ENCODE results near the gene PIAS4. TPM values are rescaled to one million over a fixed set of nuclear protein-coding genes. Genes with fewer than 3 reads are reported as not detected.

The PIAS4 gene
- total and polyA plus RNA-seq, 2 of the 13 experiments (the other 11 are each of a cell fraction or from before 2014, with no cell fraction given), result 9.0 to 20.1 TPM

DNA sequence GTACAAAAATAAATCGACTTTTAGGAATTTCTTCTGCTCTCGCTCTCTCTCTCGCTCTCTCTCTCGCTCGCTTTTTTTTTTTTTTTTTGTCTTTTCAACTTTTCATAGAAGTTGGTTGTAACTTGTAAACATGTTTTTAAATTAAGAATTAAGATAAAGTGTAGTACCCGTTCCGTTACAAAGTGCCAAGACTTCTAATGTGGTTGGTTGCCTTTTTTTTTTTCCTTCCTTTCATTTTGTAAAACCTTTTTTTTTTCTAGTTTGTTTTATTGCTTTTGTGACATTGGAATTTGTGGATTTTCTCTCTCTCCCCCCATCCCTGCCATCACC, 38.8 kb downstream of the PIAS4 start:
- Histone ChIP-seq H3K9ac (ENCODE audit: insufficient read depth, low read depth, low read length) (no peak overlapping the region), H3K4me1 (ENCODE audit: insufficient read depth, low read length) (peaks cover 6% of the 10 kb centered on the region), H3K36me3 (replicated peaks in 1 of 2; ENCODE audit: control insufficient read depth in 1 of 2, insufficient read depth in 2 of 2, low read length in 2 of 2) (peaks cover 19 to 35% of the 10 kb centered on the region in 2 experiments; a peak in 4 of 5 replicates), H2AFZ (ENCODE audit: low read length) (no peak overlapping the region), H3K27ac (ENCODE audit: extremely low read length, insufficient read depth, low read length) (no peak overlapping the region), H3K79me2 (ENCODE audit: insufficient read depth, low read length) (peaks cover 25% of the 10 kb centered on the region), H3K4me2 (ENCODE audit: low read depth, low read length) (no peak overlapping the region), H3K4me3 (replicated peaks in 1 of 3; ENCODE audit: insufficient read depth in 1 of 3, low read depth in 2 of 3, low read length in 3 of 3) (no peak overlapping the region), H4K20me1 (ENCODE audit: insufficient read depth, low read length) (peaks cover 17% of the 10 kb centered on the region; the same call in 1 of the 2 replicates), H3K27me3 (ENCODE audit: control insufficient read depth in 1 of 2, insufficient read depth in 2 of 2, low read length in 2 of 2) (no peaks in the 10 kb centered on the region), H3K9me3 (ENCODE audit: low read length) (no peaks in the 10 kb centered on the region)
- FAIRE-seq (no peak), ATAC-seq (no peak), DNase-seq (ENCODE audit: low spot score) (no peak)
- in situ Hi-C loops (cut with HindIII; ENCODE audit: extremely low pct_ligation_motif_present, low pct_unique_long_range_greater_than_20kb) (no loop called here), intact Hi-C loops (cut with micrococcal nuclease; ENCODE audit: unreplicated experiment) (no loop called here)
- POLR2A ChIA-PET, result interaction anchor here (1.3 kb wide), 1 partner anchor 39 kb away, joined by 3 read pairs; the partner anchor contains the start of gene PIAS4
- CTCF ChIA-PET (ENCODE audit: low intra/inter-chr PET ratio, low total read pairs), result no interaction called here
- 96% methylated on average over 7 of the region's 7 CpGs for WGBS (ENCODE audit: low lambda C conversion rate)
- no TSS peak for BruUV-seq (replicated peaks)
- no peak for TF ChIP-seq HOXA3 (CRISPR knock-in tag; IDR thresholded peaks at IDR 0.05)
- no peak for TF ChIP-seq ZNF180 (CRISPR knock-in tag; IDR thresholded peaks at IDR 0.05; ENCODE audit: borderline replicate concordance, low read depth)
- TF ChIP-seq, protein P1, sequence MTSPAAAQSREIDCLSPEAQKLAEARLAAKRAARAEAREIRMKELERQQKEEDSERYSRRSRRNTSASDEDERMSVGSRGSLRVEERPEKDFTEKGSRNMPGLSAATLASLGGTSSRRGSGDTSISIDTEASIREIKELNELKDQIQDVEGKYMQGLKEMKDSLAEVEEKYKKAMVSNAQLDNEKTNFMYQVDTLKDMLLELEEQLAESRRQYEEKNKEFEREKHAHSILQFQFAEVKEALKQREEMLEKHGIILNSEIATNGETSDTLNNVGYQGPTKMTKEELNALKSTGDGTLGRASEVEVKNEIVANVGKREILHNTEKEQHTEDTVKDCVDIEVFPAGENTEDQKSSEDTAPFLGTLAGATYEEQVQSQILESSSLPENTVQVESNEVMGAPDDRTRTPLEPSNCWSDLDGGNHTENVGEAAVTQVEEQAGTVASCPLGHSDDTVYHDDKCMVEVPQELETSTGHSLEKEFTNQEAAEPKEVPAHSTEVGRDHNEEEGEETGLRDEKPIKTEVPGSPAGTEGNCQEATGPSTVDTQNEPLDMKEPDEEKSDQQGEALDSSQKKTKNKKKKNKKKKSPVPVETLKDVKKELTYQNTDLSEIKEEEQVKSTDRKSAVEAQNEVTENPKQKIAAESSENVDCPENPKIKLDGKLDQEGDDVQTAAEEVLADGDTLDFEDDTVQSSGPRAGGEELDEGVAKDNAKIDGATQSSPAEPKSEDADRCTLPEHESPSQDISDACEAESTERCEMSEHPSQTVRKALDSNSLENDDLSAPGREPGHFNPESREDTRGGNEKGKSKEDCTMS (CRISPR knock-in tag; conservative IDR thresholded peaks at IDR 0.05), result no peak
- TF ChIP-seq POGZ (CRISPR knock-in tag; IDR thresholded peaks at IDR 0.05), result no peak
- no peak for TF ChIP-seq STAT5B (CRISPR knock-in tag; IDR thresholded peaks at IDR 0.05)
- TF ChIP-seq ZNF263 (CRISPR knock-in tag; IDR thresholded peaks at IDR 0.05), result no peak
- no peak for TF ChIP-seq NFAT5 (CRISPR knock-in tag; IDR thresholded peaks at IDR 0.05)
- no peak for TF ChIP-seq HIVEP1 (CRISPR knock-in tag; IDR thresholded peaks at IDR 0.05)
- no peak for TF ChIP-seq MED8 (CRISPR knock-in tag; IDR thresholded peaks at IDR 0.05; ENCODE audit: insufficient replicate concordance)
- TF ChIP-seq, protein P2, sequence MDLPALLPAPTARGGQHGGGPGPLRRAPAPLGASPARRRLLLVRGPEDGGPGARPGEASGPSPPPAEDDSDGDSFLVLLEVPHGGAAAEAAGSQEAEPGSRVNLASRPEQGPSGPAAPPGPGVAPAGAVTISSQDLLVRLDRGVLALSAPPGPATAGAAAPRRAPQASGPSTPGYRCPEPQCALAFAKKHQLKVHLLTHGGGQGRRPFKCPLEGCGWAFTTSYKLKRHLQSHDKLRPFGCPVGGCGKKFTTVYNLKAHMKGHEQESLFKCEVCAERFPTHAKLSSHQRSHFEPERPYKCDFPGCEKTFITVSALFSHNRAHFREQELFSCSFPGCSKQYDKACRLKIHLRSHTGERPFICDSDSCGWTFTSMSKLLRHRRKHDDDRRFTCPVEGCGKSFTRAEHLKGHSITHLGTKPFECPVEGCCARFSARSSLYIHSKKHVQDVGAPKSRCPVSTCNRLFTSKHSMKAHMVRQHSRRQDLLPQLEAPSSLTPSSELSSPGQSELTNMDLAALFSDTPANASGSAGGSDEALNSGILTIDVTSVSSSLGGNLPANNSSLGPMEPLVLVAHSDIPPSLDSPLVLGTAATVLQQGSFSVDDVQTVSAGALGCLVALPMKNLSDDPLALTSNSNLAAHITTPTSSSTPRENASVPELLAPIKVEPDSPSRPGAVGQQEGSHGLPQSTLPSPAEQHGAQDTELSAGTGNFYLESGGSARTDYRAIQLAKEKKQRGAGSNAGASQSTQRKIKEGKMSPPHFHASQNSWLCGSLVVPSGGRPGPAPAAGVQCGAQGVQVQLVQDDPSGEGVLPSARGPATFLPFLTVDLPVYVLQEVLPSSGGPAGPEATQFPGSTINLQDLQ (CRISPR knock-in tag; IDR thresholded peaks at IDR 0.05), result no peak
- TF ChIP-seq ZNF883 (CRISPR knock-in tag; IDR thresholded peaks at IDR 0.05; ENCODE audit: not compliant biosample characterization), result no peak
- TF ChIP-seq, protein P3, sequence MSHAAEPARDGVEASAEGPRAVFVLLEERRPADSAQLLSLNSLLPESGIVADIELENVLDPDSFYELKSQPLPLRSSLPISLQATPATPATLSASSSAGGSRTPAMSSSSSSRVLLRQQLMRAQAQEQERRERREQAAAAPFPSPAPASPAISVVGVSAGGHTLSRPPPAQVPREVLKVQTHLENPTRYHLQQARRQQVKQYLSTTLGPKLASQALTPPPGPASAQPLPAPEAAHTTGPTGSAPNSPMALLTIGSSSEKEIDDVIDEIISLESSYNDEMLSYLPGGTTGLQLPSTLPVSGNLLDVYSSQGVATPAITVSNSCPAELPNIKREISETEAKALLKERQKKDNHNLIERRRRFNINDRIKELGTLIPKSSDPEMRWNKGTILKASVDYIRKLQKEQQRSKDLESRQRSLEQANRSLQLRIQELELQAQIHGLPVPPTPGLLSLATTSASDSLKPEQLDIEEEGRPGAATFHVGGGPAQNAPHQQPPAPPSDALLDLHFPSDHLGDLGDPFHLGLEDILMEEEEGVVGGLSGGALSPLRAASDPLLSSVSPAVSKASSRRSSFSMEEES (CRISPR knock-in tag; IDR thresholded peaks at IDR 0.05), result no peak

Measured in HepG2 (cell line).